HepG2 (cell line): ENCODE results near the gene PTPRCAP.

ENCODE experiments used
- KLF9 ChIP-seq: IDR thresholded peaks from 2 replicates; pipeline ENCODE4 v1.6.1; 2016; ENCODE audit warnings: low read depth
- NFAT5 ChIP-seq: sonication (generic); formaldehyde crosslinking; IDR thresholded peaks from 2 replicates; pipeline ENCODE4 v1.4.0; 2020; ENCODE audit warnings: missing genetic modification reagents
- POLR2G ChIP-seq: fragments of 200-400 bp; formaldehyde crosslinking; IDR thresholded peaks from 2 replicates; pipeline ENCODE4 v1.6.1; 2018; ENCODE audit warnings: mild to moderate bottlenecking, low read depth, low read length, moderate library complexity
- ZNF512B ChIP-seq: sonication (generic); formaldehyde crosslinking; IDR thresholded peaks from 2 replicates; pipeline ENCODE4 v1.5.1; 2020; ENCODE audit warnings: missing genetic modification reagents, mild to moderate bottlenecking, borderline replicate concordance

GRCh38 chr11:67405688-67406339 is 31.7 kb downstream of the PTPRCAP start:
- TF ChIP-seq POLR2G (no peak), NFAT5 (CRISPR knock-in tag) (no peak), ZNF512B (no peak), KLF9 (CRISPR knock-in tag) (no peak)
